Measurements from ENCODE around the gene ELAVL3. TPM values are rescaled to one million over a fixed set of nuclear protein-coding genes. Genes with fewer than 3 reads are reported as not detected.

ELAVL3 gene
- total and polyA plus RNA-seq, 2 of the 8 experiments (the other 6 are each of a cell fraction or from before 2014, with no cell fraction given): 0.80 to 1.0 TPM

DNA sequence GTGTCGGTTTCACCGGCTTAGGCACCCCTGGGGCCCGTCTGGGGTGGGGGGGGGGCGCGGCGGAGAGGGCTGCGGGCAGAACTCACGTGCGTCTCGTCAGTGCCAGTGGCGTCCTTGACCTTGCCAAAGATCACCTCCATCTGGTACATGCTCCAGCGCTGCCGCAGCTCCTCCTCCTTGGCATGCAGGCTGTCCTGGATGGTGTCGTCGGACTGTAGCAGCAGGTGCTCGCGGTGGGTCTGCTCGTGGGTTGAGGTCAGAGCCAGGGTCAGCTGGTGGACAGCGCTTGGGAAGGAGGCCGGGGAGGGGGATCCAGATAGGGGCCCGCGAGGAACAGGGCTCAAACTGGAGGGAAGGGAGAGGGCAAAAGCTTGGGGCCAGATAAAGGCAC is 57.1 kb downstream of the ELAVL3 start (continued):
- TF ChIP-seq, protein P1, sequence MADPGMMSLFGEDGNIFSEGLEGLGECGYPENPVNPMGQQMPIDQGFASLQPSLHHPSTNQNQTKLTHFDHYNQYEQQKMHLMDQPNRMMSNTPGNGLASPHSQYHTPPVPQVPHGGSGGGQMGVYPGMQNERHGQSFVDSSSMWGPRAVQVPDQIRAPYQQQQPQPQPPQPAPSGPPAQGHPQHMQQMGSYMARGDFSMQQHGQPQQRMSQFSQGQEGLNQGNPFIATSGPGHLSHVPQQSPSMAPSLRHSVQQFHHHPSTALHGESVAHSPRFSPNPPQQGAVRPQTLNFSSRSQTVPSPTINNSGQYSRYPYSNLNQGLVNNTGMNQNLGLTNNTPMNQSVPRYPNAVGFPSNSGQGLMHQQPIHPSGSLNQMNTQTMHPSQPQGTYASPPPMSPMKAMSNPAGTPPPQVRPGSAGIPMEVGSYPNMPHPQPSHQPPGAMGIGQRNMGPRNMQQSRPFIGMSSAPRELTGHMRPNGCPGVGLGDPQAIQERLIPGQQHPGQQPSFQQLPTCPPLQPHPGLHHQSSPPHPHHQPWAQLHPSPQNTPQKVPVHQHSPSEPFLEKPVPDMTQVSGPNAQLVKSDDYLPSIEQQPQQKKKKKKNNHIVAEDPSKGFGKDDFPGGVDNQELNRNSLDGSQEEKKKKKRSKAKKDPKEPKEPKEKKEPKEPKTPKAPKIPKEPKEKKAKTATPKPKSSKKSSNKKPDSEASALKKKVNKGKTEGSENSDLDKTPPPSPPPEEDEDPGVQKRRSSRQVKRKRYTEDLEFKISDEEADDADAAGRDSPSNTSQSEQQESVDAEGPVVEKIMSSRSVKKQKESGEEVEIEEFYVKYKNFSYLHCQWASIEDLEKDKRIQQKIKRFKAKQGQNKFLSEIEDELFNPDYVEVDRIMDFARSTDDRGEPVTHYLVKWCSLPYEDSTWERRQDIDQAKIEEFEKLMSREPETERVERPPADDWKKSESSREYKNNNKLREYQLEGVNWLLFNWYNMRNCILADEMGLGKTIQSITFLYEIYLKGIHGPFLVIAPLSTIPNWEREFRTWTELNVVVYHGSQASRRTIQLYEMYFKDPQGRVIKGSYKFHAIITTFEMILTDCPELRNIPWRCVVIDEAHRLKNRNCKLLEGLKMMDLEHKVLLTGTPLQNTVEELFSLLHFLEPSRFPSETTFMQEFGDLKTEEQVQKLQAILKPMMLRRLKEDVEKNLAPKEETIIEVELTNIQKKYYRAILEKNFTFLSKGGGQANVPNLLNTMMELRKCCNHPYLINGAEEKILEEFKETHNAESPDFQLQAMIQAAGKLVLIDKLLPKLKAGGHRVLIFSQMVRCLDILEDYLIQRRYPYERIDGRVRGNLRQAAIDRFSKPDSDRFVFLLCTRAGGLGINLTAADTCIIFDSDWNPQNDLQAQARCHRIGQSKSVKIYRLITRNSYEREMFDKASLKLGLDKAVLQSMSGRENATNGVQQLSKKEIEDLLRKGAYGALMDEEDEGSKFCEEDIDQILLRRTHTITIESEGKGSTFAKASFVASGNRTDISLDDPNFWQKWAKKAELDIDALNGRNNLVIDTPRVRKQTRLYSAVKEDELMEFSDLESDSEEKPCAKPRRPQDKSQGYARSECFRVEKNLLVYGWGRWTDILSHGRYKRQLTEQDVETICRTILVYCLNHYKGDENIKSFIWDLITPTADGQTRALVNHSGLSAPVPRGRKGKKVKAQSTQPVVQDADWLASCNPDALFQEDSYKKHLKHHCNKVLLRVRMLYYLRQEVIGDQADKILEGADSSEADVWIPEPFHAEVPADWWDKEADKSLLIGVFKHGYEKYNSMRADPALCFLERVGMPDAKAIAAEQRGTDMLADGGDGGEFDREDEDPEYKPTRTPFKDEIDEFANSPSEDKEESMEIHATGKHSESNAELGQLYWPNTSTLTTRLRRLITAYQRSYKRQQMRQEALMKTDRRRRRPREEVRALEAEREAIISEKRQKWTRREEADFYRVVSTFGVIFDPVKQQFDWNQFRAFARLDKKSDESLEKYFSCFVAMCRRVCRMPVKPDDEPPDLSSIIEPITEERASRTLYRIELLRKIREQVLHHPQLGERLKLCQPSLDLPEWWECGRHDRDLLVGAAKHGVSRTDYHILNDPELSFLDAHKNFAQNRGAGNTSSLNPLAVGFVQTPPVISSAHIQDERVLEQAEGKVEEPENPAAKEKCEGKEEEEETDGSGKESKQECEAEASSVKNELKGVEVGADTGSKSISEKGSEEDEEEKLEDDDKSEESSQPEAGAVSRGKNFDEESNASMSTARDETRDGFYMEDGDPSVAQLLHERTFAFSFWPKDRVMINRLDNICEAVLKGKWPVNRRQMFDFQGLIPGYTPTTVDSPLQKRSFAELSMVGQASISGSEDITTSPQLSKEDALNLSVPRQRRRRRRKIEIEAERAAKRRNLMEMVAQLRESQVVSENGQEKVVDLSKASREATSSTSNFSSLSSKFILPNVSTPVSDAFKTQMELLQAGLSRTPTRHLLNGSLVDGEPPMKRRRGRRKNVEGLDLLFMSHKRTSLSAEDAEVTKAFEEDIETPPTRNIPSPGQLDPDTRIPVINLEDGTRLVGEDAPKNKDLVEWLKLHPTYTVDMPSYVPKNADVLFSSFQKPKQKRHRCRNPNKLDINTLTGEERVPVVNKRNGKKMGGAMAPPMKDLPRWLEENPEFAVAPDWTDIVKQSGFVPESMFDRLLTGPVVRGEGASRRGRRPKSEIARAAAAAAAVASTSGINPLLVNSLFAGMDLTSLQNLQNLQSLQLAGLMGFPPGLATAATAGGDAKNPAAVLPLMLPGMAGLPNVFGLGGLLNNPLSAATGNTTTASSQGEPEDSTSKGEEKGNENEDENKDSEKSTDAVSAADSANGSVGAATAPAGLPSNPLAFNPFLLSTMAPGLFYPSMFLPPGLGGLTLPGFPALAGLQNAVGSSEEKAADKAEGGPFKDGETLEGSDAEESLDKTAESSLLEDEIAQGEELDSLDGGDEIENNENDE (IDR thresholded peaks at IDR 0.05; ENCODE audit: insufficient replicate concordance, low read length): no peak
- TF ChIP-seq TAF1 (IDR thresholded peaks at IDR 0.05; ENCODE audit: low read depth, low read length): no peak
- no peak for TF ChIP-seq SP1 (IDR thresholded peaks at IDR 0.05; ENCODE audit: low read depth, low read length)
- TF ChIP-seq NRF1 (IDR thresholded peaks at IDR 0.05; ENCODE audit: low read depth, low read length): no peak
- no peak for TF ChIP-seq RFX5 (IDR thresholded peaks at IDR 0.05; ENCODE audit: borderline replicate concordance, low read depth, low read length)
- TF ChIP-seq, protein P2, sequence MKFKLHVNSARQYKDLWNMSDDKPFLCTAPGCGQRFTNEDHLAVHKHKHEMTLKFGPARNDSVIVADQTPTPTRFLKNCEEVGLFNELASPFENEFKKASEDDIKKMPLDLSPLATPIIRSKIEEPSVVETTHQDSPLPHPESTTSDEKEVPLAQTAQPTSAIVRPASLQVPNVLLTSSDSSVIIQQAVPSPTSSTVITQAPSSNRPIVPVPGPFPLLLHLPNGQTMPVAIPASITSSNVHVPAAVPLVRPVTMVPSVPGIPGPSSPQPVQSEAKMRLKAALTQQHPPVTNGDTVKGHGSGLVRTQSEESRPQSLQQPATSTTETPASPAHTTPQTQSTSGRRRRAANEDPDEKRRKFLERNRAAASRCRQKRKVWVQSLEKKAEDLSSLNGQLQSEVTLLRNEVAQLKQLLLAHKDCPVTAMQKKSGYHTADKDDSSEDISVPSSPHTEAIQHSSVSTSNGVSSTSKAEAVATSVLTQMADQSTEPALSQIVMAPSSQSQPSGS (IDR thresholded peaks at IDR 0.05; ENCODE audit: low read length): no peak
- TF ChIP-seq TEAD4 (IDR thresholded peaks at IDR 0.05; ENCODE audit: low read depth, low read length): no peak
- TF ChIP-seq CHD1 (IDR thresholded peaks at IDR 0.05; ENCODE audit: low read depth, low read length): no peak
- no peak for TF ChIP-seq HDAC2 (IDR thresholded peaks at IDR 0.05; ENCODE audit: borderline replicate concordance in 1 of 2, low read depth in 2 of 2, low read length in 2 of 2)
- TF ChIP-seq, protein P3, sequence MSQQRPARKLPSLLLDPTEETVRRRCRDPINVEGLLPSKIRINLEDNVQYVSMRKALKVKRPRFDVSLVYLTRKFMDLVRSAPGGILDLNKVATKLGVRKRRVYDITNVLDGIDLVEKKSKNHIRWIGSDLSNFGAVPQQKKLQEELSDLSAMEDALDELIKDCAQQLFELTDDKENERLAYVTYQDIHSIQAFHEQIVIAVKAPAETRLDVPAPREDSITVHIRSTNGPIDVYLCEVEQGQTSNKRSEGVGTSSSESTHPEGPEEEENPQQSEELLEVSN (IDR thresholded peaks at IDR 0.05): no peak
